22Rv1 (cell line): ENCODE results near the gene SLC25A13.

Source experiments
- CTCF ChIP-seq: fragments of 450-650 bp; IDR thresholded peaks from 2 replicates; pipeline ENCODE4 v1.5.1; 2017; ENCODE audit warnings: mild to moderate bottlenecking
- ZFX ChIP-seq: fragments of 450-650 bp; IDR thresholded peaks from 2 replicates; pipeline ENCODE4 v1.6.1; 2017; ENCODE audit warnings: antibody characterized with exemption, borderline replicate concordance

DNA sequence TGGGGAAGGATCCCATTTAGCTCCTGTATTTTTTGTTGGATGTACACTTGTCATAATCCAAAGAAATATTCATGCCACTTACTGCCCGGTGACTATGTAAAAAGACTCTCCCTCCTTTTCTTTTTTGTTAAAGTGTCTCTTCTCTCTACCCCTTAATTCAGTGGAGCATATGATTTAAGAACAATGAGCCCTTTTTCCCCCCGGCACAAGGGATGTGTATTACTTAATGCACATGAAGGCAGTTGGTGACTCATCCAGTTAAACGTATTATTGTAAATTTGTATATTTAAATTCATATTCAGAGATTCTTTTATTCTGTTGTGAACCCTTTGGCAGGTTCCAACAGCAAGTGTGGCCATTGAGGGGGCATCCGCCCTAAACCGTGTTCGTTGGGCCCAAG is 241.9 kb downstream of the SLC25A13 start:
- TF ChIP-seq CTCF (no peak), ZFX (no peak)
